ENCODE results near the gene SLC37A1.
"Not testable (repeated sequence)": the region's sequence is repeated elsewhere in the genome, so short reads cannot be mapped to it uniquely, and the experiment has no call there.

Gene SLC37A1

GRCh38 chr21:42597487-42598158 lies 84.0 kb downstream of the SLC37A1 start:
- DNase-seq = no peak

GRCh38 chr21:42598159-42598735 lies 84.6 kb downstream of the SLC37A1 start:
- no peak for DNase-seq

GRCh38 chr21:42599486-42599885 lies 85.8 kb downstream of the SLC37A1 start:
- no peak for DNase-seq

GRCh38 chr21:42599962-42600361 lies 86.3 kb downstream of the SLC37A1 start:
- no peak for DNase-seq

- DNase-seq = no peak
Observed at GRCh38 chr21:42601656-42602055, 88.0 kb downstream of the SLC37A1 start.

GRCh38 chr21:42607102-42607501 lies 93.5 kb downstream of the SLC37A1 start:
- DNase-seq = no peak

GRCh38 chr21:42607525-42608102 lies 94.0 kb downstream of the SLC37A1 start:
- DNase-seq = no peak

- no peak for DNase-seq
Observed at GRCh38 chr21:42608446-42608845, 94.8 kb downstream of the SLC37A1 start.

- DNase-seq = peak; percentile 69
Observed at GRCh38 chr21:42609811-42610210, 96.2 kb downstream of the SLC37A1 start.

GRCh38 chr21:42611852-42612251 lies 98.2 kb downstream of the SLC37A1 start:
- DNase-seq = no peak

- DNase-seq = no peak
Observed at GRCh38 chr21:42612390-42612789, 98.7 kb downstream of the SLC37A1 start.

- DNase-seq = no peak
Observed at GRCh38 chr21:42613756-42614155, 100.1 kb downstream of the SLC37A1 start.

GRCh38 chr21:42614396-42614795 lies 100.7 kb downstream of the SLC37A1 start:
- DNase-seq = peak; percentile 53

- DNase-seq = peak; percentile 67
Observed at GRCh38 chr21:42614811-42615351, 101.2 kb downstream of the SLC37A1 start.

- not testable (repeated sequence) for DNase-seq
Observed at GRCh38 chr21:42615377-42615776, 101.7 kb downstream of the SLC37A1 start.

GRCh38 chr21:42615924-42616323 lies 102.3 kb downstream of the SLC37A1 start:
- no peak for DNase-seq

GRCh38 chr21:42616446-42616845 lies 102.8 kb downstream of the SLC37A1 start:
- DNase-seq = peak; percentile 31

- DNase-seq = no peak
Observed at GRCh38 chr21:42616941-42617340, 103.3 kb downstream of the SLC37A1 start.

- DNase-seq = no peak
Observed at GRCh38 chr21:42617486-42617885, 103.8 kb downstream of the SLC37A1 start.

GRCh38 chr21:42618707-42619102 lies 105.1 kb downstream of the SLC37A1 start:
- DNase-seq = no peak

- DNase-seq = no peak
Observed at GRCh38 chr21:42619166-42619565, 105.5 kb downstream of the SLC37A1 start.

GRCh38 chr21:42619841-42620240 lies 106.2 kb downstream of the SLC37A1 start:
- DNase-seq = no peak

GRCh38 chr21:42621166-42621818 lies 107.6 kb downstream of the SLC37A1 start:
- no peak for DNase-seq

GRCh38 chr21:42621819-42622177 lies 108.1 kb downstream of the SLC37A1 start:
- no peak for DNase-seq
